ENCODE measurements around the gene FGF12.

The FGF12 gene

DNA sequence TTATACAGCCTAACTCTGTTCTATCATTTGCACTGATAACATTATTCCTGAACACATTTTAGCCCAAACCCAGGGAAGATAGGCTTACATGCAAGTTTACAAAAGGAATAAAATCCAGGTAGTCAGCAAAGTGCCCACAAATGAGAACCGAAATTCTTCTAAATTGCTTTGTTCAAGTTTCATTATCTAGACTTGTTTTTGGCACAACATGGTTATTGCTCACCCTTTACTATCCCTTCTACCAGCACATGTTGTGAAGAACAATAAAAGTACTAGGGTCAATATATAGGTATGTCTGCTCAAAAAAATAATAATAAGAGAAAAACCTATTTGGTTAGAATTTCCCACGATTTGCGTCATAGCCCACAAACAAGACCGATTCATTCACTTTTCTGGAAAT lies 430.5 kb downstream of the FGF12 start:
- TF ChIP-seq, protein P1, sequence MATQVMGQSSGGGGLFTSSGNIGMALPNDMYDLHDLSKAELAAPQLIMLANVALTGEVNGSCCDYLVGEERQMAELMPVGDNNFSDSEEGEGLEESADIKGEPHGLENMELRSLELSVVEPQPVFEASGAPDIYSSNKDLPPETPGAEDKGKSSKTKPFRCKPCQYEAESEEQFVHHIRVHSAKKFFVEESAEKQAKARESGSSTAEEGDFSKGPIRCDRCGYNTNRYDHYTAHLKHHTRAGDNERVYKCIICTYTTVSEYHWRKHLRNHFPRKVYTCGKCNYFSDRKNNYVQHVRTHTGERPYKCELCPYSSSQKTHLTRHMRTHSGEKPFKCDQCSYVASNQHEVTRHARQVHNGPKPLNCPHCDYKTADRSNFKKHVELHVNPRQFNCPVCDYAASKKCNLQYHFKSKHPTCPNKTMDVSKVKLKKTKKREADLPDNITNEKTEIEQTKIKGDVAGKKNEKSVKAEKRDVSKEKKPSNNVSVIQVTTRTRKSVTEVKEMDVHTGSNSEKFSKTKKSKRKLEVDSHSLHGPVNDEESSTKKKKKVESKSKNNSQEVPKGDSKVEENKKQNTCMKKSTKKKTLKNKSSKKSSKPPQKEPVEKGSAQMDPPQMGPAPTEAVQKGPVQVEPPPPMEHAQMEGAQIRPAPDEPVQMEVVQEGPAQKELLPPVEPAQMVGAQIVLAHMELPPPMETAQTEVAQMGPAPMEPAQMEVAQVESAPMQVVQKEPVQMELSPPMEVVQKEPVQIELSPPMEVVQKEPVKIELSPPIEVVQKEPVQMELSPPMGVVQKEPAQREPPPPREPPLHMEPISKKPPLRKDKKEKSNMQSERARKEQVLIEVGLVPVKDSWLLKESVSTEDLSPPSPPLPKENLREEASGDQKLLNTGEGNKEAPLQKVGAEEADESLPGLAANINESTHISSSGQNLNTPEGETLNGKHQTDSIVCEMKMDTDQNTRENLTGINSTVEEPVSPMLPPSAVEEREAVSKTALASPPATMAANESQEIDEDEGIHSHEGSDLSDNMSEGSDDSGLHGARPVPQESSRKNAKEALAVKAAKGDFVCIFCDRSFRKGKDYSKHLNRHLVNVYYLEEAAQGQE (IDR thresholded peaks at IDR 0.05; ENCODE audit: insufficient read depth in 1 of 2, low read depth in 2 of 2, low read length in 2 of 2), result no peak
- TF ChIP-seq TAF1 (IDR thresholded peaks at IDR 0.05; ENCODE audit: borderline replicate concordance, insufficient read depth, low read length), result no peak

DNA sequence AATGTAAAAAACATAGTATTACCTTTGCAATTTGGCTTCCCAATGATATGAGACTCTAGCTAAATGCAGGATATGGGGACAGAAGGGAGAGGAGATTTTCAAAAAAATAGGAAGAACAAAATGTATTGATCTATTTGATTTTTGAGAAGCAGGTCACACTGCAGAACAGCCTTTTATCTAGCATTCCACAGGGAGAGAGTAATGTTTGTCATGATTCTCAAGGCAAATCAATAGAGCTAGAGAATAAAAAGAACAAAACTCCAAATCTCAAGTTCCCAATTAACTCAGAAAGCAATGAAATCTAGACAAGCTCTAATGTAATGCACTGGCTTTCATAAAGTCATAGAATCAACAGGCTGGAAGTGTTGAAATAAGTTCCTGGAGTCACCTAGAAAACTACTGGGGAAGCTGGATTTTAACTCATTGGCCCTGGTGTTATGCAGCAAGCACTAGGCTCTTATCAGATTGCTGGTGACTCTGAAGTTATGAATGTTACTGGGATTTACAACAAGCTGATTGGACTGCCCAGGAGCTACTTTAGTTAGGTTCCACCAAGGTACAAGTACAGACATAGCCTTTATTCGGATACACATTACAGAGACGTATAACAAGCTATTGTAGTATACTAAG lies 442.8 kb downstream of the FGF12 start:
- TF ChIP-seq SIN3A (IDR thresholded peaks at IDR 0.05; ENCODE audit: borderline replicate concordance, insufficient read depth, low read length) (no peak), FOXP2 (optimal IDR thresholded peaks at IDR 0.05; ENCODE audit: borderline replicate concordance, extremely low read depth, extremely low read length, insufficient read depth) (no peak), TAF1 (IDR thresholded peaks at IDR 0.05; ENCODE audit: borderline replicate concordance, insufficient read depth, low read length) (no peak), POLR2AphosphoS5 (IDR thresholded peaks at IDR 0.05; ENCODE audit: low read depth, low read length) (no peak)
- TF ChIP-seq, protein P1 (IDR thresholded peaks at IDR 0.05; ENCODE audit: insufficient read depth in 1 of 2, low read depth in 2 of 2, low read length in 2 of 2), result no peak

DNA sequence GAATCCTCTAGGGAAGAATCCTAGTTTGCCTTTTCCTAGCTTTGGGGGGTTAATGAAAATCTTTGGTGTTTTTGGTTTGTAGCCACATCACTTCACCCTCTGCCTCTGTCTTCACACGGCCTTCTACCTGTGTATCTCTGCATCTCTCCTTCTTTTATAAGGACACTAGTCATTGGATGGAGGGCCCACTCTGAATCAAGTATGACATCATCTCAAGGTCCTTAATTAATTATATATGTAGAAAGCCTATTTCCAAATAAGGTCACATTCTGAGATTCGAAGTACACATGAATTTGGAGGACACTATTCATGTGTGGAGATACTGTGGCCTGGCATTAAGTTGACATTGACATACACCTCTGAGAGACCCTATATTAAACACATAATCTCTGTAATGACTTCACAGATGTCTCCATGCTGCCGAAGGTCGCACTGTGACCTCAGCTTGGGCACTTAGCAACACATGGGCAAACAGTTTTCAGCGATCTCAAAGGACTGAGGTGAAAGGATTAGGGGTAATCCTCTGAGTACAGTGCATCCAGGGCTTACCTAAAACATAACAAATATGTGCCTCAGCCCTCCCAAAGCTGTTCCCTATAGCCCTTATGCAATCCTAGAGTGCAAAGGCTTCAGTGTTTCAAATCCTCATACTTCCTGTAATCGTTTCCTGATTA lies 446.0 kb downstream of the FGF12 start:
- TF ChIP-seq FOXP2 (optimal IDR thresholded peaks at IDR 0.05; ENCODE audit: borderline replicate concordance, extremely low read depth, extremely low read length, insufficient read depth) (no peak), SIN3A (IDR thresholded peaks at IDR 0.05; ENCODE audit: borderline replicate concordance, insufficient read depth, low read length) (no peak), POLR2AphosphoS5 (IDR thresholded peaks at IDR 0.05; ENCODE audit: low read depth, low read length) (no peak)
- TF ChIP-seq, protein P1 (IDR thresholded peaks at IDR 0.05; ENCODE audit: insufficient read depth in 1 of 2, low read depth in 2 of 2, low read length in 2 of 2), result no peak

DNA sequence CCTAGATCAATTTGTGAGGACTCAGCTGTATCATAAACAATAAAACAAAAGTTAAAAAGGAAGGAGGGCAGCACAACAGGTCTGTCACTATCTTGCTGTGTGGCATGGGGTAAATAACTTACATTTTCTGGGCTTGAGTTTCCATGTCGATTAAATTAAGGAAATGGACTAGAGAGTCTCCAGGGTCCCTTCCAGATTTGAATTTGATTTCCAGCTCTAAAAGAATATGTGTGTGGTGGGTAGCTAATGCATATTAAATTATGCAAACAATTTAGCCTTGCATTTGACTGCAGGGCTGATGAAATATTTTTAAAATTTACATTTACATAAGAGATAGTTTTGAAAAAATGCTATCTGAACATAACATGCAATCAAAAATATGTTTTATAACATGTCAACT lies 447.7 kb downstream of the FGF12 start:
- no peak for TF ChIP-seq POLR2AphosphoS5 (IDR thresholded peaks at IDR 0.05; ENCODE audit: low read depth, low read length)

DNA sequence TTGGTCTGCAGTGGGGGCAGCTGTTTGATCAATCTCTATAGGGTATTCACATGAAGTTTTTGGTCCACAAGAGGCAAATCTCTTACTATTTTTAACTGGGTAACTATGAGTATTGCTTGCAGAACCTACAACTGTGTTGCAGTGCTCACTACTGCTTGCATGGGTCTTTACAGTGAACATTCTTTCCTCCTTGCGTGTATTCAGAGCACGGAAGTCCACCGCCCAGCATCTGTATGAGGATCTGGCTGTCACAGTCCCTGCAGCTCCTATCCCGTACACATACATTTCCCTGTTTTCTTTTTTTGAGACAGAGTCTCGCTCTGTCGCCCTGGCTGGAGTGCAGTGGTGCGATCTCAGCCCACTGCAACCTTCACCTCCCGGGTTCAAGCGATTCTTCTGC lies 449.9 kb downstream of the FGF12 start:
- TF ChIP-seq, protein P1 (IDR thresholded peaks at IDR 0.05; ENCODE audit: insufficient read depth in 1 of 2, low read depth in 2 of 2, low read length in 2 of 2), result no peak
- TF ChIP-seq TAF1 (IDR thresholded peaks at IDR 0.05; ENCODE audit: borderline replicate concordance, insufficient read depth, low read length) (no peak), POLR2AphosphoS5 (IDR thresholded peaks at IDR 0.05; ENCODE audit: low read depth, low read length) (no peak), FOXP2 (optimal IDR thresholded peaks at IDR 0.05; ENCODE audit: borderline replicate concordance, extremely low read depth, extremely low read length, insufficient read depth) (no peak), SIN3A (IDR thresholded peaks at IDR 0.05; ENCODE audit: borderline replicate concordance, insufficient read depth, low read length) (no peak)
